H9 (cell line): ENCODE results near the gene GPR160. TPM values are rescaled to one million over a fixed set of nuclear protein-coding genes. Genes with fewer than 3 reads are reported as not detected.

Experiments used
- DNase-seq: peaks from one replicate; pipeline ENCODE4 v3.0.0-alpha.2; 2017
- H2AFZ ChIP-seq: one replicate; pipeline ENCODE4 v1.6.1; 2013; ENCODE audit warnings: mild to moderate bottlenecking, low read length, control low read depth, moderate library complexity
- H2AK5ac ChIP-seq: 2 replicates; pipeline ENCODE4 v1.6.1; 2013; ENCODE audit warnings: low read length, control low read depth, mixed read lengths; ENCODE audit not compliant: insufficient read length
- H2BK120ac ChIP-seq: one replicate; pipeline ENCODE4 v1.6.1; 2013; ENCODE audit warnings: low read depth, mild to moderate bottlenecking, low read length, control low read depth, inconsistent platforms; ENCODE audit not compliant: poor library complexity, severe bottlenecking
- H2BK12ac ChIP-seq: 2 replicates; pipeline ENCODE4 v1.6.1; 2013; ENCODE audit warnings: low read length, control low read depth, mixed read lengths, low read depth; ENCODE audit not compliant: insufficient read length
- H2BK15ac ChIP-seq: 2 replicates; pipeline ENCODE4 v1.6.1; 2013; ENCODE audit warnings: low read depth, low read length, control low read depth
- H2BK20ac ChIP-seq: one replicate; pipeline ENCODE4 v1.6.1; 2013; ENCODE audit warnings: low read depth, mild to moderate bottlenecking, low read length, control low read depth, inconsistent platforms; ENCODE audit not compliant: poor library complexity, severe bottlenecking
- H2BK5ac ChIP-seq: 2 replicates; pipeline ENCODE4 v1.6.1; 2013; ENCODE audit warnings: low read length, control low read depth, mixed read lengths; ENCODE audit not compliant: insufficient read length
- H3K14ac ChIP-seq: 2 replicates; pipeline ENCODE4 v1.6.1; 2013; ENCODE audit warnings: low read length, control low read depth; ENCODE audit not compliant: insufficient read depth
- H3K18ac ChIP-seq: 2 replicates; pipeline ENCODE4 v1.6.1; 2013; ENCODE audit warnings: low read depth, mild to moderate bottlenecking, mixed read lengths, low read length, control low read depth; ENCODE audit not compliant: insufficient read length
- H3K23ac ChIP-seq: 2 replicates; pipeline ENCODE4 v1.6.1; 2013; ENCODE audit warnings: low read length, control low read depth, mixed read lengths, low read depth; ENCODE audit not compliant: insufficient read length
- H3K23me2 ChIP-seq: 2 replicates; pipeline ENCODE4 v1.6.1; 2013; ENCODE audit warnings: low read depth, mild to moderate bottlenecking, mixed read lengths, low read length, control low read depth; ENCODE audit not compliant: insufficient read length, poor library complexity, severe bottlenecking
- H3K27ac ChIP-seq: 2 replicates; pipeline ENCODE4 v1.5.1; 2013; ENCODE audit warnings: low read length, control low read depth, mixed read lengths, low read depth; ENCODE audit not compliant: insufficient read length
- H3K27me3 ChIP-seq: 2 replicates; pipeline ENCODE4 v1.6.1; 2013; ENCODE audit warnings: low read length, control low read depth, inconsistent platforms; ENCODE audit not compliant: insufficient read depth
- H3K4ac ChIP-seq: 2 replicates; pipeline ENCODE4 v1.6.1; 2013; ENCODE audit warnings: low read depth, mild to moderate bottlenecking, control low read depth, inconsistent platforms, low read length, moderate library complexity
- H3K4me1 ChIP-seq: 2 replicates; pipeline ENCODE4 v1.6.1; 2013; ENCODE audit warnings: low read length, control low read depth, inconsistent platforms; ENCODE audit not compliant: insufficient read depth
- H3K4me2 ChIP-seq: 2 replicates; pipeline ENCODE4 v1.6.1; 2013; ENCODE audit warnings: low read length, control low read depth, mixed read lengths; ENCODE audit not compliant: insufficient read length, insufficient read depth
- H3K56ac ChIP-seq: 2 replicates; pipeline ENCODE4 v1.6.1; 2013; ENCODE audit warnings: low read depth, mild to moderate bottlenecking, mixed read lengths, low read length, control low read depth; ENCODE audit not compliant: insufficient read length
- H3K79me1 ChIP-seq: 2 replicates; pipeline ENCODE4 v1.6.1; 2013; ENCODE audit warnings: low read depth, mild to moderate bottlenecking, moderate library complexity, low read length, control low read depth, inconsistent platforms; ENCODE audit not compliant: insufficient read depth, poor library complexity, severe bottlenecking
- H3K79me2 ChIP-seq: 2 replicates; pipeline ENCODE4 v1.6.1; 2013; ENCODE audit warnings: low read length, control low read depth, inconsistent platforms; ENCODE audit not compliant: insufficient read depth
- H3K9ac ChIP-seq: 2 replicates; pipeline ENCODE4 v1.6.1; 2013; ENCODE audit warnings: low read length, control low read depth, mixed read lengths; ENCODE audit not compliant: insufficient read length; ENCODE audit errors: extremely low read depth
- H3K9me3 ChIP-seq: one replicate; pipeline ENCODE4 v1.6.1; 2013; ENCODE audit warnings: low read depth, low read length, inconsistent platforms; ENCODE audit not compliant: control insufficient read depth
- H3T11ph ChIP-seq: one replicate; pipeline ENCODE4 v1.6.1; 2013; ENCODE audit warnings: mild to moderate bottlenecking, low read length, control low read depth, inconsistent platforms
- H4K20me1 ChIP-seq: one replicate; pipeline ENCODE4 v1.6.1; 2013; ENCODE audit not compliant: control insufficient read depth, insufficient read length, insufficient read depth
- H4K5ac ChIP-seq: 2 replicates; pipeline ENCODE4 v1.6.1; 2013; ENCODE audit warnings: low read depth, mild to moderate bottlenecking, mixed read lengths, low read length, control low read depth; ENCODE audit not compliant: insufficient read length
- H4K8ac ChIP-seq: replicated peaks from 2 replicates; pipeline ENCODE4 v1.6.1; 2013; ENCODE audit warnings: low read length, control low read depth, mixed read lengths, low read depth; ENCODE audit not compliant: insufficient read length
- H4K91ac ChIP-seq: 2 replicates; pipeline ENCODE4 v1.6.1; 2013; ENCODE audit warnings: low read depth, mild to moderate bottlenecking, moderate library complexity, mixed read lengths, low read length, control low read depth; ENCODE audit not compliant: insufficient read length
- H3K27ac Mint-ChIP-seq, 3 experiments: 2 replicates in 2 of 3; 3 replicates in 1 of 3; pipeline ENCODE4 v1.8.0; 2020 to 2021; ENCODE audit warnings: mixed read lengths in 3 of 3, mild to moderate bottlenecking in 1 of 3, moderate library complexity in 1 of 3
- H3K27me3 Mint-ChIP-seq: 2 replicates; pipeline ENCODE4 v1.8.0; 2021; ENCODE audit warnings: low read depth, mild to moderate bottlenecking, moderate library complexity, mixed read lengths
- H3K36me3 Mint-ChIP-seq, 3 experiments: 2 replicates in 2 of 3; 3 replicates in 1 of 3; pipeline ENCODE4 v1.8.0; 2020 to 2021; ENCODE audit warnings: low read depth in 3 of 3, mixed read lengths in 3 of 3; ENCODE audit not compliant: insufficient read depth in 1 of 3
- H3K4me1 Mint-ChIP-seq, 2 experiments: 2 replicates each; pipeline ENCODE4 v1.8.0; 2020; ENCODE audit warnings: mixed read lengths in 2 of 2
- H3K4me3 Mint-ChIP-seq, 2 experiments: 2 replicates in 1 of 2; 3 replicates in 1 of 2; pipeline ENCODE4 v1.8.0; 2020 to 2021; ENCODE audit warnings: mild to moderate bottlenecking in 2 of 2, mixed read lengths in 2 of 2, moderate library complexity in 1 of 2
- H3K9me3 Mint-ChIP-seq, 2 experiments: 2 replicates in 1 of 2; 3 replicates in 1 of 2; pipeline ENCODE4 v1.8.0; 2020; ENCODE audit warnings: mild to moderate bottlenecking in 2 of 2, mixed read lengths in 2 of 2, moderate library complexity in 1 of 2
- CTCF ChIP-seq: fragments of 200-600 bp; sonication (generic); conservative IDR thresholded peaks from 3 replicates; pipeline ENCODE4 v1.8.0; 2021; ENCODE audit warnings: antibody characterized with exemption, mild to moderate bottlenecking
- WGBS: extraction: QIAGEN DNeasy Blood & Tissue Kit; methylation state at CpG from one replicate; pipeline ENCODE4 v1.1.7; 2013; ENCODE audit warnings: missing lambda C conversion rate, low lambda C conversion rate, mixed read lengths; ENCODE audit not compliant: insufficient read length; ENCODE audit errors: extremely low coverage; 5-methylcytosine and 5-hydroxymethylcytosine counted together
- total RNA-seq: library from RNA; stranded (reverse); gene quantifications from 2 replicates; pipeline ENCODE4 v1.2.1, GENCODE V29; 2021

Gene GPR160
- total RNA-seq, 1 experiment from 2014 or later, result 14.1 TPM

GRCh38 chr3:170050753-170051152 lies 13.0 kb downstream of the GPR160 start:
- TF ChIP-seq CTCF, result no peak
- no peak overlapping the region for H4K8ac ChIP-seq
- no peaks in the 10 kb centered on the region for H4K20me1 ChIP-seq
- no peak overlapping the region for H2BK12ac ChIP-seq
- no peak overlapping the region for H3K4me3 Mint-ChIP-seq
- no peaks in the 10 kb centered on the region; the same call in 1 of the 2 replicates for H3K79me2 ChIP-seq
- no peak overlapping the region for H3K27ac ChIP-seq
- no peak overlapping the region for H4K5ac ChIP-seq
- peaks cover 12 to 16% of the 10 kb centered on the region in 2 experiments for H3K4me1 Mint-ChIP-seq
- no peaks in the 10 kb centered on the region; the same call in 1 of the 2 replicates for H3K27me3 Mint-ChIP-seq
- no peak overlapping the region for H3K56ac ChIP-seq
- H3K9me3 ChIP-seq, result no peaks in the 10 kb centered on the region
- H2BK15ac ChIP-seq, result no peak overlapping the region
- H2AK5ac ChIP-seq, result no peak overlapping the region
- no peaks in the 10 kb centered on the region for H3K79me1 ChIP-seq
- H3K18ac ChIP-seq, result no peak overlapping the region
- no peak overlapping the region for H3K4ac ChIP-seq
- H2BK120ac ChIP-seq, result no peak overlapping the region
- H4K91ac ChIP-seq, result no peak overlapping the region
- H3K4me1 ChIP-seq, result 0 out of 2 replicates have a peak, but pooled peaks cover 3% of the 10 kb centered on the region
- no peaks in the 10 kb centered on the region for H3K27me3 ChIP-seq
- no CpG with 5 or more reads among the region's 4 CpGs for WGBS
- no peak overlapping the region for H3T11ph ChIP-seq
- peaks cover 7 to 10% (median 9%) of the 10 kb centered on the region in 3 experiments; a peak in 5 of 7 replicates for H3K36me3 Mint-ChIP-seq
- peaks cover 0 to 6% of the 10 kb centered on the region in 2 experiments; a peak in 2 of 5 replicates for H3K9me3 Mint-ChIP-seq
- H3K9ac ChIP-seq, result no peak overlapping the region
- no peak for DNase-seq
- no peak overlapping the region for H2AFZ ChIP-seq
- H2BK5ac ChIP-seq, result no peak overlapping the region
- no peak overlapping the region for H3K23ac ChIP-seq
- no peaks in the 10 kb centered on the region for H3K23me2 ChIP-seq
- H3K4me2 ChIP-seq, result no peak overlapping the region
- no peak overlapping the region for H2BK20ac ChIP-seq
- no peak overlapping the region for H3K14ac ChIP-seq
- no peak overlapping the region for H3K27ac Mint-ChIP-seq
